ENCODE results near the gene ZNF609. TPM values are rescaled to one million over a fixed set of nuclear protein-coding genes. Genes with fewer than 3 reads are reported as not detected.
A peak's percentile ranks its signal among the peaks of the same experiment; 100 is the strongest.
"Not testable (repeated sequence)": the region's sequence is repeated elsewhere in the genome, so short reads cannot be mapped to it uniquely, and the experiment has no call there.

Gene ZNF609
- total and polyA plus RNA-seq, 4 donors = 5.4 to 46.7 (median 23.6) TPM

GRCh38 chr15:64586259-64586870, 126.0 kb downstream of the ZNF609 start:
- intact Hi-C loops (cut with DNase I) = no loop called here
- no peak for DNase-seq
- H3K9me3 ChIP-seq (ENCODE audit: control insufficient read depth, low read length) = no peaks in the 10 kb centered on the region
- no peak for ATAC-seq (ENCODE audit: low FRiP score)
- H3K4me1 ChIP-seq (ENCODE audit: control insufficient read depth in 1 of 2, insufficient read depth in 2 of 2, low read length in 2 of 2) = no peaks in the 10 kb centered on the region
- H3K4me3 ChIP-seq (ENCODE audit: low read length in 2 of 2) = no peak overlapping the region
- WGBS, 2 donors = 91 to 94% methylated on average over 8 to 12 of the region's 12 CpGs
- H3K27ac ChIP-seq (ENCODE audit: low read depth in 1 of 2, low read length in 2 of 2) = no peak overlapping the region
- H3K36me3 ChIP-seq (ENCODE audit: control insufficient read depth in 1 of 2, insufficient read depth in 2 of 2, low read length in 1 of 2) = no peaks in the 10 kb centered on the region
- no peaks in the 10 kb centered on the region for H3K27me3 ChIP-seq (ENCODE audit: control insufficient read depth in 1 of 2, insufficient read depth in 2 of 2, low read length in 1 of 2)

DNA sequence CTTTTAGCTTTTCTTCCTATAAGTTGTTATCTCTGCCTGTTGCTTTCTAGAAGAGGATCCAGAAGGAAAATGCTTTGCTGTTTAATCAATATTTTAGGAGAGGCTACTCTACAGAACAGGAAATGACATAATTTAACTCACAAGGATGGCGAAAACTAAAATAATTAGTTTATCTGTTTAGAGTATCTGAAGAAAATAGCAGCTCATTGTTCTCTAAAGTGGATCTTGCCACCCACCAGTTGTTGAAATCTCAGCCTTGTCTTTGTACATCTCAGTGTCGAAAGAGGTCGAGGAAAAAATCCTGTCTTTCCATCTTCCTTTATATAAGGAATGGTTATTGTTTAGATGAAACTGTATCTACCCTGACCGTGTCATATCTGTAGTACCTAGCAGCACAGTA, 126.6 kb downstream of the ZNF609 start:
- ATAC-seq (ENCODE audit: low FRiP score) = no peak
- H3K27me3 ChIP-seq (ENCODE audit: control insufficient read depth in 1 of 2, insufficient read depth in 2 of 2, low read length in 1 of 2) = no peaks in the 10 kb centered on the region
- no peaks in the 10 kb centered on the region for H3K4me1 ChIP-seq (ENCODE audit: control insufficient read depth in 1 of 2, insufficient read depth in 2 of 2, low read length in 2 of 2)
- no peaks in the 10 kb centered on the region for H3K36me3 ChIP-seq (ENCODE audit: control insufficient read depth in 1 of 2, insufficient read depth in 2 of 2, low read length in 1 of 2)
- H3K9me3 ChIP-seq (ENCODE audit: control insufficient read depth, low read length) = no peaks in the 10 kb centered on the region
- intact Hi-C loops (cut with DNase I) = no loop called here
- 88 to 92% methylated on average over 4 of the region's 4 CpGs for WGBS, 2 donors
- DNase-seq = no peak
- H3K4me3 ChIP-seq (ENCODE audit: low read length in 2 of 2) = no peak overlapping the region
- no peak overlapping the region for H3K27ac ChIP-seq (ENCODE audit: low read depth in 1 of 2, low read length in 2 of 2)

DNA sequence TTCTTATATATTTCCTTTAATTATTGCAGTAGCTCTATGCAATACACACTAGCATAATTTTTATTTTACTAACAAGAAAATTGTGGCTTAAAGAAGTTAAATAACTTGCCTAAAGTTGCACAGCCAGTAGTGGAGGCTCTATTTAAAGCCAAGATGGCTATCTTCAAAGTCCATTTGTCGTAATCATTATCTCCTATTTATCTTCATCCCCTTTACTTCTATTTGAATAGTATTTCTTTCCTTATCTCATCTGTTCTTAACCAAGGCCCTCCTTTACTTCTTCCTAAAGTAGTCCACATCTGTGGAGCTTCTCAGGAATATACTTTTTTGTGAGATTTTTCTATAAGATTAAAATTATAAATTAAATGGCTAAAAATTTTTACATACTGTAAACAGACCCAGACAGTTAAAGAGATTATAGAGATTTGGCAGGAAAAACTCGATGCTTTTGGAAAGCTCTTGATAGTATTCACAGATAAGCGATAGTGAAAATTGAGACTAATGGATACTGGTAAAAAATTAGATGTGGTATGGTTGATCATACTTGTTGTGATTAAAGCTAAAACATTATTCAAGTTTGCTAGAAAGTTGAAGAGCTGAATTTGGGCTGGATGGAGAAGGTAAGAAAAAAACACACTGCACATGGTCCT, 129.2 kb downstream of the ZNF609 start:
- Histone ChIP-seq H3K9me3 (ENCODE audit: control insufficient read depth, low read length) (no peaks in the 10 kb centered on the region), H3K27ac (ENCODE audit: low read depth in 1 of 2, low read length in 2 of 2) (no peak overlapping the region), H3K4me1 (ENCODE audit: control insufficient read depth in 1 of 2, insufficient read depth in 2 of 2, low read length in 2 of 2) (no peaks in the 10 kb centered on the region), H3K36me3 (ENCODE audit: control insufficient read depth in 1 of 2, insufficient read depth in 2 of 2, low read length in 1 of 2) (no peaks in the 10 kb centered on the region), H3K4me3 (ENCODE audit: low read length in 2 of 2) (no peak overlapping the region), H3K27me3 (ENCODE audit: control insufficient read depth in 1 of 2, insufficient read depth in 2 of 2, low read length in 1 of 2) (no peaks in the 10 kb centered on the region)
- DNase-seq (no peak), ATAC-seq (ENCODE audit: low FRiP score) (no peak)
- intact Hi-C loops (cut with DNase I) = no loop called here
- WGBS, 2 donors = 67 to 69% methylated on average over 3 of the region's 3 CpGs

DNA sequence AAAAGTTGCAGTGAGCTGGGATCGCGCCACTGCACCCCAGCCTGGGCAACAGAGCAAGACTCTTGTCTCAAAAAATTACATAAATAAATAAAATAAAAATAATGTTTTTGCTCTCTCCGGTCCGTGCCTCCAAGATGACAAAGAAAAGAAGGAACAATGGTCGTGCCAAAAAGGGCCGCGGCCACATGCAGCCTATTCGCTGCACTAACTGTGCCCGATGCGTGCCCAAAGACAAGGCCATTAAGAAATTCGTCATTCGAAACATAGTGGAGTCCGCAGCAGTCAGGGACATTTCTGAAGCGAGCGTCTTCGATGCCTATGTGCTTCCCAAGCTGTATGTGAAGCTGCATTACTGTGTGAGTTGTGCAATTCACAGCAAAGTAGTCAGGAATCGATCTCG, 132.5 kb downstream of the ZNF609 start:
- H3K27ac ChIP-seq (ENCODE audit: low read depth in 1 of 2, low read length in 2 of 2); DNase-seq; ATAC-seq (ENCODE audit: low FRiP score); intact Hi-C loops (cut with DNase I); H3K27me3 ChIP-seq (ENCODE audit: control insufficient read depth in 1 of 2, insufficient read depth in 2 of 2, low read length in 1 of 2); H3K4me1 ChIP-seq (ENCODE audit: control insufficient read depth in 1 of 2, insufficient read depth in 2 of 2, low read length in 2 of 2); H3K9me3 ChIP-seq (ENCODE audit: control insufficient read depth, low read length); H3K36me3 ChIP-seq (ENCODE audit: control insufficient read depth in 1 of 2, insufficient read depth in 2 of 2, low read length in 1 of 2); H3K4me3 ChIP-seq (ENCODE audit: low read length in 2 of 2): not testable (repeated sequence)
- 96 to 98% methylated on average over 18 of the region's 18 CpGs for WGBS, 2 donors

- H3K4me3 ChIP-seq (ENCODE audit: low read length in 2 of 2) = no peak overlapping the region
- intact Hi-C loops (cut with DNase I) = no loop called here
- no peak overlapping the region for H3K27ac ChIP-seq (ENCODE audit: low read depth in 1 of 2, low read length in 2 of 2)
- H3K9me3 ChIP-seq (ENCODE audit: control insufficient read depth, low read length) = no peaks in the 10 kb centered on the region
- no peaks in the 10 kb centered on the region for H3K36me3 ChIP-seq (ENCODE audit: control insufficient read depth in 1 of 2, insufficient read depth in 2 of 2, low read length in 1 of 2)
- DNase-seq = no peak
- ATAC-seq (ENCODE audit: low FRiP score) = peak; percentile 44
- peaks cover 0 to 5% of the 10 kb centered on the region in 2 donors for H3K4me1 ChIP-seq (ENCODE audit: control insufficient read depth in 1 of 2, insufficient read depth in 2 of 2, low read length in 2 of 2)
- no peaks in the 10 kb centered on the region for H3K27me3 ChIP-seq (ENCODE audit: control insufficient read depth in 1 of 2, insufficient read depth in 2 of 2, low read length in 1 of 2)
- 41 to 45% methylated on average over 4 of the region's 4 CpGs for WGBS, 2 donors
Observed at GRCh38 chr15:64596701-64597476, 136.5 kb downstream of the ZNF609 start.

DNA sequence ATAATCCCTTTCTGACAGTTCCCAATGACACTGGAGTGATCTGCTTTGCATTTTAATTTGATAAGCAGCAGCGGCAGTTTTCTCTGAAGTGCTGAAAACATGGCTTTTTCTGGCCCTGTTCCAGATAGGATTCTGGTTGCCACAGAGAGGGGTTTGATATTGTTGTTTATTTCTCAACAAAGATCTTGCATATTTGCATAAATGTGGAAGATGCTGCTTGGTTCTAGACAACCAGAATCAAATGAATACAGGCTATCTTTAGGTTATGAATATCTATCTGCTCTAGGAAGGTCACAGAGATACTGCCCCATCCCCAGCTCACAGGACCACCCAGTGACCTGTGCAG, 137.1 kb downstream of the ZNF609 start:
- Histone ChIP-seq H3K36me3 (ENCODE audit: control insufficient read depth in 1 of 2, insufficient read depth in 2 of 2, low read length in 1 of 2) (no peaks in the 10 kb centered on the region), H3K27me3 (ENCODE audit: control insufficient read depth in 1 of 2, insufficient read depth in 2 of 2, low read length in 1 of 2) (no peaks in the 10 kb centered on the region), H3K4me1 (ENCODE audit: control insufficient read depth in 1 of 2, insufficient read depth in 2 of 2, low read length in 2 of 2) (peaks cover 2 to 5% of the 10 kb centered on the region in 2 donors), H3K4me3 (ENCODE audit: low read length in 2 of 2) (no peak overlapping the region), H3K27ac (ENCODE audit: low read depth in 1 of 2, low read length in 2 of 2) (no peak overlapping the region), H3K9me3 (ENCODE audit: control insufficient read depth, low read length) (no peaks in the 10 kb centered on the region)
- DNase-seq = no peak
- intact Hi-C loops (cut with DNase I) = no loop called here
- ATAC-seq (ENCODE audit: low FRiP score) = no peak
- WGBS, 2 donors = 3 to 15% methylated on average over 1 of the region's 1 CpG

- no peaks in the 10 kb centered on the region for H3K9me3 ChIP-seq (ENCODE audit: control insufficient read depth, low read length)
- no peak for DNase-seq
- no peak overlapping the region for H3K4me3 ChIP-seq (ENCODE audit: low read length in 2 of 2)
- ATAC-seq (ENCODE audit: low FRiP score) = no peak
- no peaks in the 10 kb centered on the region for H3K36me3 ChIP-seq (ENCODE audit: control insufficient read depth in 1 of 2, insufficient read depth in 2 of 2, low read length in 1 of 2)
- intact Hi-C loops (cut with DNase I) = no loop called here
- H3K27me3 ChIP-seq (ENCODE audit: control insufficient read depth in 1 of 2, insufficient read depth in 2 of 2, low read length in 1 of 2) = no peaks in the 10 kb centered on the region
- no peak overlapping the region for H3K27ac ChIP-seq (ENCODE audit: low read depth in 1 of 2, low read length in 2 of 2)
- H3K4me1 ChIP-seq (ENCODE audit: control insufficient read depth in 1 of 2, insufficient read depth in 2 of 2, low read length in 2 of 2) = peaks cover 2 to 5% of the 10 kb centered on the region in 2 donors
Observed at GRCh38 chr15:64599226-64599625, 138.8 kb downstream of the ZNF609 start.

DNA sequence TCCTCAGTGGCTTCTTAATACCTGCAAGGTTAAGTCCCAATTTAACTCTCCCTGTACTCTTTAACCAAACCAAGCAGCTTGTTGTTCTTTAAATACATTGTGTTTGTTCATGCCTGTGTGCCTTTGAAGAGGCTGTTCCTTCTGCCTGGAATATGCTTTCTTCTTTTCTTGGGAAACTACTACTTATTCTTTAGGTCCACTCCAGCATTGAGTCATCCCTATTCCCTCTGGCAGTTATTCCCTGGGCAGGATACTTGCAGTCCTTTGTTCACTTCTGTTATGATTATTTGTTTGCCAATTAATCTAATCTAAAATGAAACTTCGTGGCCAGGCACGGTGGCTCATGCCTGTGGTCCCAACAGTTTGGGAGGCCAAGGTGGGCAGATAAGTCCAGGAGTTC, 139.3 kb downstream of the ZNF609 start:
- H3K4me3 ChIP-seq (ENCODE audit: low read length in 2 of 2) = no peak overlapping the region
- H3K27me3 ChIP-seq (ENCODE audit: control insufficient read depth in 1 of 2, insufficient read depth in 2 of 2, low read length in 1 of 2) = no peaks in the 10 kb centered on the region
- no peak overlapping the region for H3K27ac ChIP-seq (ENCODE audit: low read depth in 1 of 2, low read length in 2 of 2)
- H3K9me3 ChIP-seq (ENCODE audit: control insufficient read depth, low read length) = no peaks in the 10 kb centered on the region
- no peaks in the 10 kb centered on the region for H3K36me3 ChIP-seq (ENCODE audit: control insufficient read depth in 1 of 2, insufficient read depth in 2 of 2, low read length in 1 of 2)
- no peak for DNase-seq
- intact Hi-C loops (cut with DNase I) = no loop called here
- WGBS, 2 donors = 24 to 43% methylated on average over 2 of the region's 2 CpGs
- H3K4me1 ChIP-seq (ENCODE audit: control insufficient read depth in 1 of 2, insufficient read depth in 2 of 2, low read length in 2 of 2) = peaks cover 2 to 5% of the 10 kb centered on the region in 2 donors
- ATAC-seq (ENCODE audit: low FRiP score) = no peak

- no peak overlapping the region for H3K27ac ChIP-seq (ENCODE audit: low read depth in 1 of 2, low read length in 2 of 2)
- H3K4me1 ChIP-seq (ENCODE audit: control insufficient read depth in 1 of 2, insufficient read depth in 2 of 2, low read length in 2 of 2) = peaks cover 2 to 5% of the 10 kb centered on the region in 2 donors
- intact Hi-C loops (cut with DNase I) = no loop called here
- no peak for DNase-seq
- 95 to 97% methylated on average over 1 of the region's 1 CpG for WGBS, 2 donors
- H3K27me3 ChIP-seq (ENCODE audit: control insufficient read depth in 1 of 2, insufficient read depth in 2 of 2, low read length in 1 of 2) = no peaks in the 10 kb centered on the region
- ATAC-seq (ENCODE audit: low FRiP score) = no peak
- no peak overlapping the region for H3K4me3 ChIP-seq (ENCODE audit: low read length in 2 of 2)
- H3K36me3 ChIP-seq (ENCODE audit: control insufficient read depth in 1 of 2, insufficient read depth in 2 of 2, low read length in 1 of 2) = no peaks in the 10 kb centered on the region
- H3K9me3 ChIP-seq (ENCODE audit: control insufficient read depth, low read length) = no peaks in the 10 kb centered on the region
Observed at GRCh38 chr15:64600794-64601193, 140.4 kb downstream of the ZNF609 start.
